Left colon (tissue), 2 donors: ENCODE measurements around the gene BFSP2. TPM values are rescaled to one million over a fixed set of nuclear protein-coding genes. Genes with fewer than 3 reads are reported as not detected.
A peak's percentile ranks its signal among the peaks of the same experiment; 100 is the strongest.
"Not testable (repeated sequence)": the region's sequence is repeated elsewhere in the genome, so short reads cannot be mapped to it uniquely, and the experiment has no call there.

Experiments
- ATAC-seq: fragments of 200-7000 bp; cut with Tn5 transposase; one replicate; pipeline ENCODE4 v1.9.1; 2020; ENCODE audit warnings: mild to moderate bottlenecking, moderate library complexity
- DNase-seq, 2 donors: peaks; one replicate each; pipeline ENCODE4 v3.0.0-alpha.2; 2020
- intact Hi-C, 2 donors: fragments of 100-400 bp; cut with DNase I in 1 of 2; cut with micrococcal nuclease in 1 of 2; formaldehyde crosslinking; loops; one replicate each; pipeline versions ENCODE4 v1.11.2 to v1.14.0; 2022; cut with DNase I, micrococcal nuclease
- total RNA-seq, 2 donors: library from RNA; stranded (reverse); fragmentation: NEBNext Ultra II Directional; extraction: Animal tissue kit (Norgen Biotek cat#: 25700); gene quantifications; one replicate each; pipeline ENCODE4 v1.2.1, GENCODE V29; 2021
- donor health status: DM: no; HTN: no; CAD: no.
- donor health status: DM: yes; HTN: yes; CAD: no.

BFSP2 gene
- total RNA-seq, 2 donors from 2014 or later, result not detected

- DNase-seq (no peak), ATAC-seq (no peak)
- intact Hi-C loops, result no loop called here
Observed at GRCh38 chr3:133469140-133469731, 69.4 kb downstream of the BFSP2 start.

GRCh38 chr3:133472242-133472641 lies 72.4 kb downstream of the BFSP2 start:
- ATAC-seq (peak; percentile 75), DNase-seq (peak in 1 of 2 donors; percentile 71)
- intact Hi-C loops, result no loop called here

- ATAC-seq, result no peak
- intact Hi-C loops, result no loop called here
- no peak for DNase-seq
Observed at GRCh38 chr3:133472889-133473288, 73.0 kb downstream of the BFSP2 start.

- DNase-seq, ATAC-seq, intact Hi-C loops: not testable (repeated sequence)
Observed at GRCh38 chr3:133473472-133474191, 73.8 kb downstream of the BFSP2 start.

GRCh38 chr3:133474251-133474801 lies 74.5 kb downstream of the BFSP2 start:
- DNase-seq (peak in 1 of 2 donors; percentile 65), ATAC-seq (peak; percentile 70)
- intact Hi-C loops, result no loop called here

- no peak for DNase-seq
- intact Hi-C loops, result no loop called here
- ATAC-seq, result no peak
Observed at GRCh38 chr3:133474817-133475216, 75.0 kb downstream of the BFSP2 start.

- DNase-seq, result no peak
- ATAC-seq, result no peak
- intact Hi-C loops, result no loop called here
Observed at GRCh38 chr3:133475245-133476010, 75.6 kb downstream of the BFSP2 start.

GRCh38 chr3:133476971-133477375 lies 77.1 kb downstream of the BFSP2 start:
- intact Hi-C loops, result no loop called here
- no peak for DNase-seq
- peak; percentile 39 for ATAC-seq

GRCh38 chr3:133477487-133477886 lies 77.6 kb downstream of the BFSP2 start:
- intact Hi-C loops, result no loop called here
- DNase-seq (no peak), ATAC-seq (no peak)

- intact Hi-C loops, result no loop called here
- ATAC-seq (no peak), DNase-seq (no peak)
Observed at GRCh38 chr3:133478624-133479023, 78.8 kb downstream of the BFSP2 start.

GRCh38 chr3:133479401-133479800 lies 79.5 kb downstream of the BFSP2 start:
- DNase-seq, result no peak
- intact Hi-C loops, result no loop called here

GRCh38 chr3:133479895-133480669 lies 80.2 kb downstream of the BFSP2 start:
- ATAC-seq, result peak; percentile 97
- intact Hi-C loops, result no loop called here
- DNase-seq, result peak in 1 of 2 donors; percentile 45

More at GRCh38 chr3:133479401-133479800, 79.5 kb downstream of the BFSP2 start:
- no peak for ATAC-seq

GRCh38 chr3:133482474-133482873 lies 82.6 kb downstream of the BFSP2 start:
- ATAC-seq, intact Hi-C loops, DNase-seq: not testable (repeated sequence)

GRCh38 chr3:133486658-133487057 lies 86.8 kb downstream of the BFSP2 start:
- intact Hi-C loops, result no loop called here
- DNase-seq (no peak), ATAC-seq (no peak)

GRCh38 chr3:133487204-133487603 lies 87.3 kb downstream of the BFSP2 start:
- ATAC-seq (peak; percentile 98), DNase-seq (peak; percentile 81 to 92)
- intact Hi-C loops, result no loop called here

- ATAC-seq, result peak; percentile 38
- intact Hi-C loops, result no loop called here
- DNase-seq, result no peak
Observed at GRCh38 chr3:133487920-133488540, 88.2 kb downstream of the BFSP2 start.

GRCh38 chr3:133488785-133489367 lies 89.0 kb downstream of the BFSP2 start:
- peak; percentile 48 for ATAC-seq
- intact Hi-C loops, result no loop called here
- no peak for DNase-seq
